GM19043 (cell line): ENCODE data around the gene RHOXF1.
"Not testable (repeated sequence)": the region's sequence is repeated elsewhere in the genome, so short reads cannot be mapped to it uniquely, and the experiment has no call there.

Source experiments
- ATAC-seq: cut with Tn5 transposase; IDR thresholded peaks from one replicate; pipeline ENCODE4 v1.9.1; 2021; ENCODE audit warnings: low read depth; ENCODE audit not compliant: unreplicated experiment

The RHOXF1 gene, protein sequence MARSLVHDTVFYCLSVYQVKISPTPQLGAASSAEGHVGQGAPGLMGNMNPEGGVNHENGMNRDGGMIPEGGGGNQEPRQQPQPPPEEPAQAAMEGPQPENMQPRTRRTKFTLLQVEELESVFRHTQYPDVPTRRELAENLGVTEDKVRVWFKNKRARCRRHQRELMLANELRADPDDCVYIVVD

GRCh38 chrX:120115438-120115963, at the start of gene RHOXF1:
Gene RHOXF1 (minus strand): TSS chrX:120115913. CDS start chrX:120115862, 51 bp downstream.
- no peak for ATAC-seq

GRCh38 chrX:120159086-120159485, 43.4 kb upstream of the RHOXF1 start:
- ATAC-seq = not testable (repeated sequence)

- not testable (repeated sequence) for ATAC-seq
Measured at GRCh38 chrX:120158313-120158712, 42.6 kb upstream of the RHOXF1 start, which contains the start of gene RHOXF2. Gene RHOXF2 (plus strand): TSS chrX:120158613. CDS start chrX:120158751, 138 bp downstream.

DNA sequence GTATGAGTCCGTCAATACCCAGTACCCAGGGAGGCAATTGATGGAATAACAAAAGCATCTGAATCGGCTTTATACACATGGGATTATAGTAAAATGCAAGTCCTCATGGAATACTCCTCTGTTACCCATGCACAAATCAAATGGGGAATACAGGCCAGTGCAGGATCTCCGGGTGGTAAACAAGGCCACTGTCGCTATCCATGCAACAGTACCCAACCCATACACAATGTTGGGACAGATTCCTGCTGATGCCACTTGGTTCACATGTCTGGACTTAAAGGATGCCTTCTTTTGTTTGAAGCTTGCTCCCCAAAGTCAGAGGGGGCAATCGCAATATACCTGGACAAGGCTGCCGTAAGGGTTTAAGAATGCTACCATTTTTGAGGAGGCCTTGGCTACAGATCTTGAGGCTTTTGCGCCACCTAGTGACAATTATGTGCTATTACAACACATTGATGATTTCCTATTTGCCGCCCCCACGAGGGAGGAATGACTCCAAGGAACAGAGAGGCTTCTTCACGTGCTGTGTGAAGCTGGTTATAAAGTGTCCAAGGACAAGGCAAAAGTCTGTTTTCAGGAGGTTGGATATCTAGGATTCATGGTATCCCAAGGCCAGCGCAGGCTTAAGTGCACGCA, 34.5 kb upstream of the RHOXF1 start:
- ATAC-seq = not testable (repeated sequence)

GRCh38 chrX:120147537-120147936, 31.8 kb upstream of the RHOXF1 start:
- ATAC-seq = no peak

- ATAC-seq = not testable (repeated sequence)
Measured at GRCh38 chrX:120146323-120146722, 30.6 kb upstream of the RHOXF1 start.

GRCh38 chrX:120145295-120145925, 29.7 kb upstream of the RHOXF1 start:
- ATAC-seq = no peak

GRCh38 chrX:120144178-120144844, 28.6 kb upstream of the RHOXF1 start:
- no peak for ATAC-seq

GRCh38 chrX:120140293-120140981, 24.7 kb upstream of the RHOXF1 start:
- ATAC-seq = no peak

DNA sequence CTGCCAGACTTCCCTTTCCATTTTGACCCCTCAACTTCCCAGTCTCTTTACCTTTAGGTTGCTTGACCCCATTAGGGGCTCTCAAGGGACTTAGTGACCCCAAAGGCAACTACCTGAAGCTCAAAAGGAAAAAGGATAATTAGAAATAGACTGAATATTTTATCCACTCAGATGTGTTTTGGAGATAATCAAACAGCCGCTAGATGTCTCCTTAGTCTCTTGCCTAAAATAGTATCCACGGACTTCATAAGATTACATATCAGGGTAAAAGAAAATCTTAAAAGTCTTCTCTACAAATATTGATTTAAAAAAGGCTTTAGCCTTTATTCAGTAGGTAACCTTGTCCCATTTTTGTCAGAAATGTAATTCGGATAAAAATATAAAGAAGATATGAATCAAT, 21.7 kb upstream of the RHOXF1 start:
- ATAC-seq = no peak

GRCh38 chrX:120136840-120137239, 21.1 kb upstream of the RHOXF1 start:
- ATAC-seq = no peak

DNA sequence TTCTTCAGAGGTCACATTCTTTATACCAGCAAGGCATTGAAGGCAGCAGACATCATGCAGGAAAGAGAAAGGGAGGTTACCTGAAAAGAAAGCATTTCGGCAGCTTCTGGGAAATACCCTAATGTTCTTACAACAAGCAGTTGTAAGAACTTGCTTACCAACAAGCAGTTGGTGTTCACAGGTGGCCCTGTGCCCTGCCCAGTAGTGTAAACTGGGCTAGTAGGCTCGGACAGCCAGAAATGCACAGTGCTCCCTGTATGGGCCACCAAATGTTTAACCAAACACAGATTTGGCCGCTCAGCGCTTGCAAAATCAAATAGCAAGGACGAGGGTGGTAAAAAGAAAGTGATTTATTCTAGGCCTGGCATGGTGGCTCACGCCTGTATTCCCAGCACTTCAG, 20.4 kb upstream of the RHOXF1 start:
- no peak for ATAC-seq

GRCh38 chrX:120128306-120128846, 12.7 kb upstream of the RHOXF1 start:
- ATAC-seq = not testable (repeated sequence)

DNA sequence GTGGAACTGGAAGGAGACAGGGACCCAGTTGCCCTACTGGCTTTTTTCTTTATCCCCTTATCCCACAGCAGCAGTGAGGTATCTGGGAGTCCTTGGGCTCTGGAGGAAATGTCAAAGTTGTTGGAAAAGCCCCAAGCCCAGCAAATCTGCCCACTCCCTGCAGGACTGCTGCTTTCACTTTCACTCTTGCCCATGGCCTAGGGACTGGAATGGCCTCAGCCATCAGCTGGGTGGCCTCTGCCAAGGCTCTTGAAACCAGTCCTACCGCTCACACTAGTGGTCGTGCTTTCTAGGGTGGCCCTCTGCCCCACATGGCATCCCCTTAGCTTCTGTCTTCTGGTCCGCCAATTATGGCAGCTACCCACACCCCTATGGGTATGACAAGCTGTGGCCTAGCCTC, 9.7 kb upstream of the RHOXF1 start:
- ATAC-seq = no peak

- ATAC-seq = no peak
Measured at GRCh38 chrX:120120223-120120622, 4.5 kb upstream of the RHOXF1 start.

DNA sequence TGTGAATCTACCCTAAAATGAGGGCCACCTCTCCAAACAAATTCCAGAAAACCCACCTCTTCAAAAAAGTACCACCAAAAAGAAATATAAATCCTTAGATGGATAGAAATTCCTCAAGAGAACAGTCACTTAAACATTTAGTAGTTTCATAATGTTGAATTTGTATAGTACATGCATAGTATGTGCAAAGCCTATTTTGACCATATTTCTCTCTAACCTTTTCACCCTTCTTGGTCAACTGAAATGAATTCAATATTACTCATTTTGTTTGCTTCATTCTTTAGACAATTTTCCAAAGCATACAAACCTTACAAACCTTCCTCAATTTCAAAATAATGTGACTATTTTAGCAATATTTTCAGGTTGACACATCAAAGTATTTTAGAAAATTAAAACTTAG, 4.1 kb downstream of the RHOXF1 start:
- no peak for ATAC-seq

DNA sequence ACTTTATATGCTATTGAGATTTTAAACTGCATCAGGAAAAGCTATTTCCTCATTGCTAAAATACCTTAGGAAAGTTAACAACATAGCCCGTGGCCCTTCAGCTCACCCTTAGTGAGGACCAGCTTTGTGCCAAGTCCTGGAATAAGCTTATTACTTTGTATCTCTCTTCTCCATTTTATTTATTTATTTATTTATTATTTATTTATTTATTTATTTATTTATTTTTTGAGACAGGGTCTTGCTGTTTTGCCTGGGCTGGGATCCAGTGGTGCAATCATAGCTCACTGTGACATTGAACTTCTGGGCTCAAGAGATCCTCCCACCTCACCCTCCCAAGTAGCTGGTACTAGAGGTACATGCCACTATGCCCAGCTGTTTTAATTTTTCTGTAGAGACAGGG, 6.3 kb downstream of the RHOXF1 start:
- no peak for ATAC-seq

- not testable (repeated sequence) for ATAC-seq
Measured at GRCh38 chrX:120104707-120105106, 11.0 kb downstream of the RHOXF1 start.

GRCh38 chrX:120101057-120101456, 14.7 kb downstream of the RHOXF1 start:
- not testable (repeated sequence) for ATAC-seq

- ATAC-seq = no peak
Measured at GRCh38 chrX:120090208-120090607, 25.5 kb downstream of the RHOXF1 start.
